Measurements from ENCODE around the gene FCGR3B.
"Not testable (repeated sequence)": the region's sequence is repeated elsewhere in the genome, so short reads cannot be mapped to it uniquely, and the experiment has no call there.

GRCh38 chr1:161653541-161653940, 22.6 kb upstream of the FCGR3B start:
- TF ChIP-seq POLR2AphosphoS5 (IDR thresholded peaks at IDR 0.05; ENCODE audit: low read depth, low read length); MAX (IDR thresholded peaks at IDR 0.05); CTCF (IDR thresholded peaks at IDR 0.05 in 2 of 3, conservative IDR thresholded peaks at IDR 0.05 in 1 of 3; ENCODE audit: borderline replicate concordance in 1 of 3, insufficient read depth in 1 of 3, low read depth in 2 of 3, low read length in 2 of 3); POLR2A (IDR thresholded peaks at IDR 0.05; ENCODE audit: borderline replicate concordance, extremely low read depth, insufficient read depth, insufficient read length); EZH2 (IDR thresholded peaks at IDR 0.05); EZH2phosphoT487 (IDR thresholded peaks at IDR 0.05; ENCODE audit: borderline replicate concordance); SIN3A (IDR thresholded peaks at IDR 0.05; ENCODE audit: low read depth); ATF3 (IDR thresholded peaks at IDR 0.05); REST (IDR thresholded peaks at IDR 0.05; ENCODE audit: low read depth); RAD21 (IDR thresholded peaks at IDR 0.05; ENCODE audit: low read depth); CEBPB (IDR thresholded peaks at IDR 0.05; ENCODE audit: low read depth); TCF7L2 (IDR thresholded peaks at IDR 0.05; ENCODE audit: borderline replicate concordance, extremely low read depth, insufficient read depth, insufficient read length); ZNF274 (IDR thresholded peaks at IDR 0.05; ENCODE audit: low read depth, low read length); ELF1 (IDR thresholded peaks at IDR 0.05; ENCODE audit: borderline replicate concordance, low read depth): not testable (repeated sequence)
